HepG2 (cell line): ENCODE results near the gene BSND. TPM values are rescaled to one million over a fixed set of nuclear protein-coding genes. Genes with fewer than 3 reads are reported as not detected.

Experiments
- NFKBIZ ChIP-seq: IDR thresholded peaks from 2 replicates; pipeline ENCODE4 v1.6.1; 2018; ENCODE audit warnings: missing genetic modification reagents, missing compliant biosample characterization
- PAX8 ChIP-seq: sonication (generic); formaldehyde crosslinking; IDR thresholded peaks from 2 replicates; pipeline ENCODE4 v1.8.0; 2022; ENCODE audit warnings: mild to moderate bottlenecking, missing genetic modification reagents, borderline replicate concordance
- PHF21A ChIP-seq: sonication (generic); formaldehyde crosslinking; IDR thresholded peaks from 2 replicates; pipeline ENCODE4 v1.5.0; 2020; ENCODE audit warnings: mild to moderate bottlenecking, missing genetic modification reagents
- SP5 ChIP-seq: IDR thresholded peaks from 2 replicates; pipeline ENCODE4 v1.6.1; 2016; ENCODE audit warnings: low read depth, borderline replicate concordance
- ZNF33A ChIP-seq: sonication (generic); formaldehyde crosslinking; IDR thresholded peaks from 2 replicates; pipeline ENCODE4 v1.5.1; 2020; ENCODE audit warnings: missing genetic modification reagents, mild to moderate bottlenecking, moderate library complexity, borderline replicate concordance
- ZNF343 ChIP-seq: sonication (generic); formaldehyde crosslinking; IDR thresholded peaks from 2 replicates; pipeline ENCODE4 v1.4.0; 2020; ENCODE audit warnings: mild to moderate bottlenecking, missing genetic modification reagents
- ZNF549 ChIP-seq: sonication (generic); formaldehyde crosslinking; IDR thresholded peaks from 2 replicates; pipeline ENCODE4 v1.5.0; 2020; ENCODE audit warnings: missing genetic modification reagents
- ZNF781 ChIP-seq: sonication (generic); formaldehyde crosslinking; IDR thresholded peaks from 2 replicates; pipeline ENCODE4 v1.5.1; 2020; ENCODE audit warnings: borderline replicate concordance, mild to moderate bottlenecking, missing genetic modification reagents; ENCODE audit errors: not compliant biosample characterization
- ZSCAN21 ChIP-seq: sonication (generic); formaldehyde crosslinking; IDR thresholded peaks from 2 replicates; pipeline ENCODE4 v1.8.0; 2022; ENCODE audit warnings: mild to moderate bottlenecking, missing genetic modification reagents, moderate library complexity, borderline replicate concordance
- polyA plus RNA-seq, 8 experiments: library from polyadenylated mRNA; depleted of rRNA in 3 of 8; stranded (reverse) in 7 of 8; unstranded in 1 of 8; fragments of >200 nt; fragmentation: Illumina TruSeq in 4 of 8; extraction: Trizol in 4 of 8; gene quantifications; 2 replicates each; pipeline versions ENCODE4 v1.2.1 to v1.2.3, GENCODE V29; 2011 to 2016; ENCODE audit warnings: low read depth in 4 of 8, missing spikeins in 1 of 8, mixed read lengths in 1 of 8; ENCODE audit not compliant: insufficient read depth in 1 of 8
- total RNA-seq, 5 experiments: library from RNA; depleted of rRNA; stranded (reverse); fragments of >200 nt; fragmentation: Illumina TruSeq; extraction: Trizol; gene quantifications; 2 replicates each; pipeline ENCODE4 v1.2.3, GENCODE V29; 2016; ENCODE audit warnings: low read depth in 1 of 5
- TF ChIP-seq, protein P1 (sequence below): sonication (generic); formaldehyde crosslinking; IDR thresholded peaks from 2 replicates; pipeline ENCODE4 v1.4.0; 2020; ENCODE audit warnings: mild to moderate bottlenecking, missing genetic modification reagents, borderline replicate concordance
- TF ChIP-seq, protein P2 (sequence below): sonication (generic); formaldehyde crosslinking; IDR thresholded peaks from 2 replicates; pipeline ENCODE4 v1.5.1; 2020; ENCODE audit warnings: mild to moderate bottlenecking, missing genetic modification reagents, moderate library complexity
- TF ChIP-seq, protein P3 (sequence below): sonication (generic); formaldehyde crosslinking; IDR thresholded peaks from 2 replicates; pipeline ENCODE4 v1.8.1; 2023; ENCODE audit warnings: missing genetic modification reagents, mild to moderate bottlenecking, borderline replicate concordance
- TF ChIP-seq, protein P4 (sequence below): sonication (generic); formaldehyde crosslinking; IDR thresholded peaks from 2 replicates; pipeline ENCODE4 v1.5.0; 2020; ENCODE audit warnings: mild to moderate bottlenecking, missing genetic modification reagents, borderline replicate concordance
- TF ChIP-seq, protein P5 (sequence below): IDR thresholded peaks from 2 replicates; pipeline ENCODE4 v1.6.1; 2016; ENCODE audit warnings: missing compliant biosample characterization, missing genetic modification reagents, borderline replicate concordance

The BSND gene
- total and polyA plus RNA-seq, 2 of the 13 experiments (the other 11 are each of a cell fraction or from before 2014, with no cell fraction given): not detected

DNA sequence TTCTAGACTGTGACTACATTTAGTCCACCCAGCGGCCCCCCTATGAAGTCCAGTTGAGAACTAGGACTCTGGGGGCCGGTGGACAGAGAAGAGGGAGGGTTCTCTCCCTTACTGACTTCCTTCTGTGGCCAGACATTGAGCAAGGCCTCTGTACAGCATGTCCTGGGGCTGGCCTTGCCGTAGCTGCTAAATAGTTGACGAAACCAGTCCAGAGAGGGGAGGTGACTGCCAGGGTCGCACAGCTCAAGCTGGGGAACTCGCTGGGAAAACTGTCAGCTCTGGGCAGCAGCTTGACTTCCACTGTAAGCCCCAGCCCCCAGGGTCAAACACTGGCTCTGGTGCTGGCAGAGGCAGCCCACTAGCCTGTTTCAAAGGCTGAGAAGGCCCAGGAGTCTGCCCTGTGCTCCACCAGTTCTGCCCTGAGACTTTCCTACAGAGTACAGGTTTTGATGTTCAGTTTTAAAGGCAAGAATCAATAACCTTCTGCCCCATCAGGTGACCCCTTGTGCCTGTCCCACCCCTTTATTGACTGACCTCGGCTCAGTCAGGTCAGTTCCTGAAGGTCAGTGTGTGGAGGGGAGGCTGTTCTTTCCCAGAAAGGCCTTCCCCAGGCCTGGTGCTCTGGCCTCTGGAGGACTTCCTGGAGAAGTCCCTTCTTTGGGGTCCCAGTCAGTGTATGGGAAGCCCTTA is 54.7 kb downstream of the BSND start (continued):
- TF ChIP-seq, protein P1, sequence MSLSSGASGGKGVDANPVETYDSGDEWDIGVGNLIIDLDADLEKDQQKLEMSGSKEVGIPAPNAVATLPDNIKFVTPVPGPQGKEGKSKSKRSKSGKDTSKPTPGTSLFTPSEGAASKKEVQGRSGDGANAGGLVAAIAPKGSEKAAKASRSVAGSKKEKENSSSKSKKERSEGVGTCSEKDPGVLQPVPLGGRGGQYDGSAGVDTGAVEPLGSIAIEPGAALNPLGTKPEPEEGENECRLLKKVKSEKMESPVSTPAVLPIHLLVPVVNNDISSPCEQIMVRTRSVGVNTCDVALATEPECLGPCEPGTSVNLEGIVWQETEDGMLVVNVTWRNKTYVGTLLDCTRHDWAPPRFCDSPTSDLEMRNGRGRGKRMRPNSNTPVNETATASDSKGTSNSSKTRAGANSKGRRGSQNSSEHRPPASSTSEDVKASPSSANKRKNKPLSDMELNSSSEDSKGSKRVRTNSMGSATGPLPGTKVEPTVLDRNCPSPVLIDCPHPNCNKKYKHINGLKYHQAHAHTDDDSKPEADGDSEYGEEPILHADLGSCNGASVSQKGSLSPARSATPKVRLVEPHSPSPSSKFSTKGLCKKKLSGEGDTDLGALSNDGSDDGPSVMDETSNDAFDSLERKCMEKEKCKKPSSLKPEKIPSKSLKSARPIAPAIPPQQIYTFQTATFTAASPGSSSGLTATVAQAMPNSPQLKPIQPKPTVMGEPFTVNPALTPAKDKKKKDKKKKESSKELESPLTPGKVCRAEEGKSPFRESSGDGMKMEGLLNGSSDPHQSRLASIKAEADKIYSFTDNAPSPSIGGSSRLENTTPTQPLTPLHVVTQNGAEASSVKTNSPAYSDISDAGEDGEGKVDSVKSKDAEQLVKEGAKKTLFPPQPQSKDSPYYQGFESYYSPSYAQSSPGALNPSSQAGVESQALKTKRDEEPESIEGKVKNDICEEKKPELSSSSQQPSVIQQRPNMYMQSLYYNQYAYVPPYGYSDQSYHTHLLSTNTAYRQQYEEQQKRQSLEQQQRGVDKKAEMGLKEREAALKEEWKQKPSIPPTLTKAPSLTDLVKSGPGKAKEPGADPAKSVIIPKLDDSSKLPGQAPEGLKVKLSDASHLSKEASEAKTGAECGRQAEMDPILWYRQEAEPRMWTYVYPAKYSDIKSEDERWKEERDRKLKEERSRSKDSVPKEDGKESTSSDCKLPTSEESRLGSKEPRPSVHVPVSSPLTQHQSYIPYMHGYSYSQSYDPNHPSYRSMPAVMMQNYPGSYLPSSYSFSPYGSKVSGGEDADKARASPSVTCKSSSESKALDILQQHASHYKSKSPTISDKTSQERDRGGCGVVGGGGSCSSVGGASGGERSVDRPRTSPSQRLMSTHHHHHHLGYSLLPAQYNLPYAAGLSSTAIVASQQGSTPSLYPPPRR: peak; percentile 71; the same call in 1 of the 2 replicates
- TF ChIP-seq, protein P2, sequence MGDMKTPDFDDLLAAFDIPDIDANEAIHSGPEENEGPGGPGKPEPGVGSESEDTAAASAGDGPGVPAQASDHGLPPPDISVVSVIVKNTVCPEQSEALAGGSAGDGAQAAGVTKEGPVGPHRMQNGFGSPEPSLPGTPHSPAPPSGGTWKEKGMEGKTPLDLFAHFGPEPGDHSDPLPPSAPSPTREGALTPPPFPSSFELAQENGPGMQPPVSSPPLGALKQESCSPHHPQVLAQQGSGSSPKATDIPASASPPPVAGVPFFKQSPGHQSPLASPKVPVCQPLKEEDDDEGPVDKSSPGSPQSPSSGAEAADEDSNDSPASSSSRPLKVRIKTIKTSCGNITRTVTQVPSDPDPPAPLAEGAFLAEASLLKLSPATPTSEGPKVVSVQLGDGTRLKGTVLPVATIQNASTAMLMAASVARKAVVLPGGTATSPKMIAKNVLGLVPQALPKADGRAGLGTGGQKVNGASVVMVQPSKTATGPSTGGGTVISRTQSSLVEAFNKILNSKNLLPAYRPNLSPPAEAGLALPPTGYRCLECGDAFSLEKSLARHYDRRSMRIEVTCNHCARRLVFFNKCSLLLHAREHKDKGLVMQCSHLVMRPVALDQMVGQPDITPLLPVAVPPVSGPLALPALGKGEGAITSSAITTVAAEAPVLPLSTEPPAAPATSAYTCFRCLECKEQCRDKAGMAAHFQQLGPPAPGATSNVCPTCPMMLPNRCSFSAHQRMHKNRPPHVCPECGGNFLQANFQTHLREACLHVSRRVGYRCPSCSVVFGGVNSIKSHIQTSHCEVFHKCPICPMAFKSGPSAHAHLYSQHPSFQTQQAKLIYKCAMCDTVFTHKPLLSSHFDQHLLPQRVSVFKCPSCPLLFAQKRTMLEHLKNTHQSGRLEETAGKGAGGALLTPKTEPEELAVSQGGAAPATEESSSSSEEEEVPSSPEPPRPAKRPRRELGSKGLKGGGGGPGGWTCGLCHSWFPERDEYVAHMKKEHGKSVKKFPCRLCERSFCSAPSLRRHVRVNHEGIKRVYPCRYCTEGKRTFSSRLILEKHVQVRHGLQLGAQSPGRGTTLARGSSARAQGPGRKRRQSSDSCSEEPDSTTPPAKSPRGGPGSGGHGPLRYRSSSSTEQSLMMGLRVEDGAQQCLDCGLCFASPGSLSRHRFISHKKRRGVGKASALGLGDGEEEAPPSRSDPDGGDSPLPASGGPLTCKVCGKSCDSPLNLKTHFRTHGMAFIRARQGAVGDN (CRISPR knock-in tag): peak; percentile 60
- TF ChIP-seq PAX8 (CRISPR knock-in tag) (no peak), ZNF781 (CRISPR knock-in tag) (no peak), ZSCAN21 (CRISPR knock-in tag) (no peak), ZNF549 (CRISPR knock-in tag) (no peak), PHF21A (CRISPR knock-in tag) (peak; percentile 68; the same call in 1 of the 2 replicates), ZNF343 (CRISPR knock-in tag) (no peak), SP5 (peak; percentile 97), ZNF33A (no peak), NFKBIZ (CRISPR knock-in tag) (no peak)
- TF ChIP-seq, protein P3, sequence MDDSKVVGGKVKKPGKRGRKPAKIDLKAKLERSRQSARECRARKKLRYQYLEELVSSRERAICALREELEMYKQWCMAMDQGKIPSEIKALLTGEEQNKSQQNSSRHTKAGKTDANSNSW (CRISPR knock-in tag): no peak
- TF ChIP-seq, protein P4, sequence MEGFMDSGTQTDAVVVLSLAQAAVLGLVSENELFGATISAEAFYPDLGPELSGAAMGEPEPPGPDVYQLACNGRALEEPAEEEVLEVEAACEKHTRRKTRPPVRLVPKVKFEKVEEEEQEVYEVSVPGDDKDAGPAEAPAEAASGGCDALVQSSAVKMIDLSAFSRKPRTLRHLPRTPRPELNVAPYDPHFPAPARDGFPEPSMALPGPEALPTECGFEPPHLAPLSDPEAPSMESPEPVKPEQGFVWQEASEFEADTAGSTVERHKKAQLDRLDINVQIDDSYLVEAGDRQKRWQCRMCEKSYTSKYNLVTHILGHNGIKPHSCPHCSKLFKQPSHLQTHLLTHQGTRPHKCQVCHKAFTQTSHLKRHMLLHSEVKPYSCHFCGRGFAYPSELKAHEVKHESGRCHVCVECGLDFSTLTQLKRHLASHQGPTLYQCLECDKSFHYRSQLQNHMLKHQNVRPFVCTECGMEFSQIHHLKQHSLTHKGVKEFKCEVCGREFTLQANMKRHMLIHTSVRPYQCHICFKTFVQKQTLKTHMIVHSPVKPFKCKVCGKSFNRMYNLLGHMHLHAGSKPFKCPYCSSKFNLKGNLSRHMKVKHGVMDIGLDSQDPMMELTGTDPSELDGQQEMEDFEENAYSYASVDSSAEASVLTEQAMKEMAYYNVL (CRISPR knock-in tag): no peak
- TF ChIP-seq, protein P5, sequence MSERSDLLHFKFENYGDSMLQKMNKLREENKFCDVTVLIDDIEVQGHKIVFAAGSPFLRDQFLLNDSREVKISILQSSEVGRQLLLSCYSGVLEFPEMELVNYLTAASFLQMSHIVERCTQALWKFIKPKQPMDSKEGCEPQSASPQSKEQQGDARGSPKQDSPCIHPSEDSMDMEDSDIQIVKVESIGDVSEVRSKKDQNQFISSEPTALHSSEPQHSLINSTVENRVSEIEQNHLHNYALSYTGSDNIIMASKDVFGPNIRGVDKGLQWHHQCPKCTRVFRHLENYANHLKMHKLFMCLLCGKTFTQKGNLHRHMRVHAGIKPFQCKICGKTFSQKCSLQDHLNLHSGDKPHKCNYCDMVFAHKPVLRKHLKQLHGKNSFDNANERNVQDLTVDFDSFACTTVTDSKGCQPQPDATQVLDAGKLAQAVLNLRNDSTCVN (CRISPR knock-in tag): no peak
